ENCODE measurements around the gene FGL2.
"Not testable (repeated sequence)": the region's sequence is repeated elsewhere in the genome, so short reads cannot be mapped to it uniquely, and the experiment has no call there.

Gene FGL2, protein sequence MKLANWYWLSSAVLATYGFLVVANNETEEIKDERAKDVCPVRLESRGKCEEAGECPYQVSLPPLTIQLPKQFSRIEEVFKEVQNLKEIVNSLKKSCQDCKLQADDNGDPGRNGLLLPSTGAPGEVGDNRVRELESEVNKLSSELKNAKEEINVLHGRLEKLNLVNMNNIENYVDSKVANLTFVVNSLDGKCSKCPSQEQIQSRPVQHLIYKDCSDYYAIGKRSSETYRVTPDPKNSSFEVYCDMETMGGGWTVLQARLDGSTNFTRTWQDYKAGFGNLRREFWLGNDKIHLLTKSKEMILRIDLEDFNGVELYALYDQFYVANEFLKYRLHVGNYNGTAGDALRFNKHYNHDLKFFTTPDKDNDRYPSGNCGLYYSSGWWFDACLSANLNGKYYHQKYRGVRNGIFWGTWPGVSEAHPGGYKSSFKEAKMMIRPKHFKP

GRCh38 chr7:77199013-77199966, at the start of gene FGL2:
TSS of gene FGL2 (minus strand) at chr7:77199819. CDS start at chr7:77199793, 26 bp downstream.
- DNase-seq: no peak
- in situ Hi-C loops (cut with MboI; ENCODE audit: low pct_unique_long_range_greater_than_20kb, low sequenced_read_pairs): no loop called here

GRCh38 chr7:77248154-77248553, 48.5 kb upstream of the FGL2 start:
- DNase-seq: no peak
- in situ Hi-C loops (cut with MboI; ENCODE audit: low pct_unique_long_range_greater_than_20kb, low sequenced_read_pairs): loop anchor here (25.0 kb wide), 1 partner anchor 111 kb away; no protein-coding TSS in a partner anchor

DNA sequence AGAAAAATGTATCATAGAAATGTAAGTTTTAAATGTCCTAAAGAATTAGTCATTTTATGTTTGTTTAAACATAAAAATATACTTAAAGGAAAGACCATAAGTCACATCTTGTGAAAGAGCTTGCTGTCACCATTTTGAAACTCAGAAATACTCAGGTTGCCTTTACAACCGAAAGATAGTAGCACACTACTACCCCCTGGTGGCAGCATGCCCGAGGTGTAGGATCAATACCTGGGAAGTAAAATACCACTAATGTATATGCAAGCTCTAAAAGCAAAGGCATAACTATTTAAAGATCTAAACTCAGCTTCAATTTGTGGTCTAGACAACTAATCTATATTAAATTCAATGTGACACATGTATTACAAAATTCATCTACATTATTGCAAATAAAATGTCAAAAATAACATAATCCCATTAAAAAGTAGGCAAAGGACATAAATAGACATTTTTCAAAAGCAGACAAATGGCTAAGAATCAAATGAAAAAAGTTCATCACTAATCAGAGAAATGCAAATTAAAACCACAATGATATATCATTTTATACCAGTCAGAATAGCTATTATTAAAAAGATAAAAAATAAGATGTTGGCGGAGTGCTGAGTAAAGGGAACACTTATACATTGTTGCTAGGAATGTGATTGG, 47.7 kb upstream of the FGL2 start:
- in situ Hi-C loops (cut with MboI; ENCODE audit: low pct_unique_long_range_greater_than_20kb, low sequenced_read_pairs): loop anchor here (25.0 kb wide), 1 partner anchor 110 kb away; no protein-coding TSS in a partner anchor
- peak; percentile 72 for DNase-seq

- in situ Hi-C loops (cut with MboI; ENCODE audit: low pct_unique_long_range_greater_than_20kb, low sequenced_read_pairs): loop anchor here (25.0 kb wide), 1 partner anchor 109 kb away; no protein-coding TSS in a partner anchor
- DNase-seq: peak; percentile 12
These were observed 46.5 kb upstream of the FGL2 start for GRCh38 chr7:77246026-77246640.

GRCh38 chr7:77245015-77245755, 45.6 kb upstream of the FGL2 start:
- peak; percentile 16 for DNase-seq
- in situ Hi-C loops (cut with MboI; ENCODE audit: low pct_unique_long_range_greater_than_20kb, low sequenced_read_pairs): loop anchor here (25.0 kb wide), 1 partner anchor 108 kb away; no protein-coding TSS in a partner anchor

DNA sequence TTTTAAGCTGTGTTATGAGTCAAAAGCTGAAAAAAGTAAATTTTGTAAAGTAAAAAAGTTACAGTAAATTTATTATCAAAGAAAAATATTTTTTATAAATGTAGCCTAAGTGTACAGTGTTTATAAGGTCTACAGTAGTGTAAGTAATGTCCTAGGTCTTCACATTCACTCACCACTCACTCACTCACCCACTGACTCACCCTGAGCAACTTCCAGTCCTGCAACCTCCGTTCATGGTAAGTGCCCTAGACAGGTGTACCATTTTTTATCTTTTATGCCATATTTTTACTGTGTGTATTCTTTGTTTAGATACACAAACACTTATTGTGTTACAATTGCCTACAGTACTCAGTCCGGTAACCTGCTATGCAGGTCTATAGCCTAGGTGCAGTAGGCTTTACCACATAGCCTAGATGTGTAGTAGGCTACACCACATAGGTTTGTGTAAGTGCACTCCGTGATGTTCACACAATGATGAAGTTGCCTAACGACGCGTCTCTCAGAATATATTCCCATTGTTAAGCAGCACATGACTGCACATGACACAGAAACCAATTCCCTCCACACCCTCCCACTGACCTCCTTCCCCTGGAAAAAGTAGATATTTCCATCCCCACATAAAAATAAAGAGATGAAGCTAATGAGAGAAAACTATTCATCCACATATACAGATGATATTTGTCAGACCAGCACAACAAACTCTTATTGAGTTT, 44.8 kb upstream of the FGL2 start:
- in situ Hi-C loops (cut with MboI; ENCODE audit: low pct_unique_long_range_greater_than_20kb, low sequenced_read_pairs): loop anchor here (25.0 kb wide), 1 partner anchor 107 kb away; no protein-coding TSS in a partner anchor
- DNase-seq: no peak

- in situ Hi-C loops (cut with MboI; ENCODE audit: low pct_unique_long_range_greater_than_20kb, low sequenced_read_pairs): loop anchor here (25.0 kb wide), 1 partner anchor 105 kb away; no protein-coding TSS in a partner anchor
- DNase-seq: no peak
These were observed 42.9 kb upstream of the FGL2 start for GRCh38 chr7:77242554-77242953.

- in situ Hi-C loops (cut with MboI; ENCODE audit: low pct_unique_long_range_greater_than_20kb, low sequenced_read_pairs): loop anchor here (25.0 kb wide), 1 partner anchor 105 kb away; no protein-coding TSS in a partner anchor
- DNase-seq: no peak
These were observed 42.4 kb upstream of the FGL2 start for GRCh38 chr7:77242068-77242467.

- in situ Hi-C loops (cut with MboI; ENCODE audit: low pct_unique_long_range_greater_than_20kb, low sequenced_read_pairs): loop anchor here (25.0 kb wide), 1 partner anchor 102 kb away; no protein-coding TSS in a partner anchor
- peak; percentile 55 for DNase-seq
These were observed 39.9 kb upstream of the FGL2 start for GRCh38 chr7:77239471-77239870.

DNA sequence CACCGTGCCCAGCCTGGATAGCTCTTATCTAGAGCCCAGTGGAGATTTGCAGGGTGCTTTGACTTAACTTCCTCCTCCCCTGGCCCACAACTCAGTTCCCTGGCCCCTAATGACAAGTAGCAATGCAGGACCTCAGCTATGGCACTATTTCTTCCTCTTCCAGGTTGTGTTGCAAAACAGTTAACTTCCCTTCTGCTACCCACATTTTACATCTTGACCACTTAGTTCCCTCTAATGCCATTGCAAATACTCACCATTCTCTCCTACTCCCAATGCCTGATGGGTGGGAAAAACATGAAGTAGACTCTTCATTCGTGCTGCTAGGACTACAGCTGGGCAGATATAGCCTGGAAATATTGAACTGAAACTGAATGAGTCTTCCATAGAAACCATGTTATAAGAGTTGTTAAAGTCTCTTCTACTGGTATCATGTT, 39.1 kb upstream of the FGL2 start:
- DNase-seq: peak; percentile 80
- in situ Hi-C loops (cut with MboI; ENCODE audit: low pct_unique_long_range_greater_than_20kb, low sequenced_read_pairs): loop anchor here (25.0 kb wide), 1 partner anchor 101 kb away; no protein-coding TSS in a partner anchor

DNA sequence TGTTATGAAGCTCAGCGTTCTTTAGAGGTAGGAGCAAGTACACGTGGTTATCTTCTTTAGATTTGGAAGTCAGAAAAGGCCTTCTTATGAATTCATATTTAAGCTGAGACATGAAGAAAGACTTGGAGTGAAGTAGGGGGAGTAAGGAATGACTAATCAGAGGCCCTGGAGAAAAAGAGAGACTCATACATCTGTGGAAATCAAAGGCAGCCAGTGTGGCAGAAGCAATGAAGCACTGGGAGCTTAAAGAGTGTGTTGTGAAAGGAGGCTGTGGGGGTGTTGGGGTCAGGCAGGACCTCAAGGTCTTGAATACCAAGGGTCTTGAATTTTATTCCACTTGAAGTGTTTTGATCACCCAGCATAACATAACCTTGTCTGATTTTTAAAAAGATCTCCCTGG, 35.7 kb upstream of the FGL2 start:
- in situ Hi-C loops (cut with MboI; ENCODE audit: low pct_unique_long_range_greater_than_20kb, low sequenced_read_pairs): loop anchor here (25.0 kb wide), 1 partner anchor 98 kb away; no protein-coding TSS in a partner anchor
- DNase-seq: no peak

DNA sequence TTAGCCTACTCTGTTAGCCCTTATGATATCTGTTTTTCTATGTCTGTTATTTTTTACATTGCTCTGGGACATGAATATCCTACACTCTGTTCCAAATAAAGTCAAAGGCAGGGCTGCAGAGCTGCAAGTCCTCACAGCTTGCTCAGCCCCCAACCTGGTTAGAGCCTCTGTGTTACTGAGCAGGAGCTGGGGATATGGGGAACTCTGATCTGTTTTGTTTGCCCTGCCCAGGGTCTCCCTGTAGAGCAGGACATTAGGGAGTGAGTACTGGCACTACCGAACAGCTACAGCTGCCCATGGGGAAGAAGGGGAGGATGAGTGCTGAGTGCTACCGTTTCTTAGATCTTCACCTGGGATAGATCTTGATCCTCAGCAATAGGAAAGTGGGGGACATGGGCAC, 32.8 kb upstream of the FGL2 start:
- in situ Hi-C loops (cut with MboI; ENCODE audit: low pct_unique_long_range_greater_than_20kb, low sequenced_read_pairs): loop anchor here (25.0 kb wide), 1 partner anchor 95 kb away; no protein-coding TSS in a partner anchor
- no peak for DNase-seq

- DNase-seq: not testable (repeated sequence)
- in situ Hi-C loops (cut with MboI; ENCODE audit: low pct_unique_long_range_greater_than_20kb, low sequenced_read_pairs): loop anchor here (25.0 kb wide), 1 partner anchor 91 kb away; no protein-coding TSS in a partner anchor
These were observed 29.2 kb upstream of the FGL2 start for GRCh38 chr7:77228795-77229194.

- in situ Hi-C loops (cut with MboI; ENCODE audit: low pct_unique_long_range_greater_than_20kb, low sequenced_read_pairs): loop anchor here (25.0 kb wide), 1 partner anchor 89 kb away; no protein-coding TSS in a partner anchor
- DNase-seq: no peak
These were observed 26.8 kb upstream of the FGL2 start for GRCh38 chr7:77226357-77226839.

- no peak for DNase-seq
- in situ Hi-C loops (cut with MboI; ENCODE audit: low pct_unique_long_range_greater_than_20kb, low sequenced_read_pairs): no loop called here
These were observed 23.6 kb upstream of the FGL2 start for GRCh38 chr7:77223261-77223660.

DNA sequence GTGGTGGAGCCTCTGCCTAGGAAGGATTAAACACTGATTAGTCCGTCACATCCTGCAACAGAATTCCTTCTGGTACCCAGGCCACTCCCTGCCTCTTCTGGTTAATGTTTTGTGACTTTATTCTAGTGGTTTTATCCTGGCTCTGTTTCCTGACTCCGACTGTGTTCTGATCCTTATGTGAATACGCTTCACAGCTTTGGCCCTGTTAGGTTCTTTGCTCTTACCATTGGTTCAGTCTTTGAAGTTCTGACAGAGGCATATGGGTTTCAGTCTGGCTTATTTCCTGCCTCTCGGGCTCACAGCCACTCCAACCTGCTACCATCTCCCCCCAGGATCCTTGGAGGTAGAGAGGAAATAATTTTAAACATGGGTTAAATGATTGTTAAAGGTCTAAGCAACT, 23.2 kb upstream of the FGL2 start:
- no peak for DNase-seq
- in situ Hi-C loops (cut with MboI; ENCODE audit: low pct_unique_long_range_greater_than_20kb, low sequenced_read_pairs): no loop called here

DNA sequence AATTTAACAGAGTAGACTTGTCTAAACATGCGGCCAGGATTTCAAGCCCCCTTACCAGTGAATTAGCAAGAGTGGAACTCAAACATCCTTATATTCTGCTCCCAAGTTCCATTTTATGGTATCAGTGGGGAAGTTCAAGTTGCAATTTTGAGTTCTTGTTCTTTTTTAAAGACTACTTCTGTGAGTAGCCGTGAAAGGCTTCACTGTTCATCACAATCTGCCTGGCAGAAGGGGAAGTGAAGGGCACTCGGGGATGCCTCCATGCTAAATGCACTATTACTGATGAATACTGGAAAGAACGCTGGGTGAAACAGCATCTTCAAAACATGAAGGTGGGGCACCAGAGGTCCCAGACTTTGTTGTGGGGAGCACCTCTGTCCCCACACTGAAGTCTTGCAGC, 22.4 kb upstream of the FGL2 start:
- in situ Hi-C loops (cut with MboI; ENCODE audit: low pct_unique_long_range_greater_than_20kb, low sequenced_read_pairs): no loop called here
- DNase-seq: no peak

All from KBM-7 (cell line).